ENCODE data around the gene CX3CR1.

- TF ChIP-seq CTCF (IDR thresholded peaks at IDR 0.05), result no peak
- no peak for TF ChIP-seq POLR2A (IDR thresholded peaks at IDR 0.05)
- no peak for TF ChIP-seq POLR2AphosphoS5 (IDR thresholded peaks at IDR 0.05)
Observed at GRCh38 chr3:39276746-39277145, 3.1 kb downstream of the CX3CR1 start.
